ENCODE results near the gene COPG2. TPM values are rescaled to one million over a fixed set of nuclear protein-coding genes. Genes with fewer than 3 reads are reported as not detected.
"Not testable (repeated sequence)": the region's sequence is repeated elsewhere in the genome, so short reads cannot be mapped to it uniquely, and the experiment has no call there.

Gene COPG2
- total RNA-seq, 2 donors from 2014 or later, result 74.3 to 76.3 TPM

DNA sequence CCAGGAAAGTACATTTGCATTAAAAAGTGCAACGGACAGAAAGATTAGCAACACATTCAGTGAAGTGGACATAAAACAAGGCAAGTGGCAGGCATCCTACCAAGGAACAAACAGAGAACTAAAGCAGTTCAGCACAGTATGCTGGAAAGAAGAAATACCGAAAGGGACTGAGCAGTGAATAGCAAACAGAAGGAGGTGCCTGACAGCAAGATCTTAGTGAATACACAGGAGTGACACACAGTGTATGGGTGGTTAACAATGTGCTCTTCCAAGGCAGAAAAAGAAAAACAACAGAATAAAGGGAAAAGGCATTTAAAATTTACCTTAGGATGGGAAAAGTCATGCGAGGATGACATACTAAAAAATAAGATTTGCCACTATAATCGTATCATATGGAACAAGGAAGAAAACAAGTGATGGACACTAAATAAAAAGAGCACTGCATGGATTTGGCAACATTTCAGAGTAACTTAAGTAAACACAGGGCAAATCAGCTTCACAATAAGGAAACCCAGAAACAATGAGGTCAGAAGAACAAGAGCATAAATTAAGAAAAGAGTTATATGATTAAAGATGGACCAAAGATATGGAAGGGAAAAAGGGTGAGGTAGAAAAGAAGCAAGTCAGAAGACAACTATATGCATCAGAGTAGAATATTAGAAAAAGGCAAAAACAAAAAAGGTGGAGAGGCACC, 147.1 kb downstream of the COPG2 start:
- H3K4me3 Mint-ChIP-seq, result no peak overlapping the region
- Histone ChIP-seq H3K9ac (ENCODE audit: extremely low read depth, low read length, poor library complexity, severe bottlenecking) (no peak overlapping the region), H3K4me3 (ENCODE audit: low read length) (no peak overlapping the region), H3K4me1 (ENCODE audit: control insufficient read depth, insufficient read depth, low read length) (no peaks in the 10 kb centered on the region), H3K9me3 (ENCODE audit: control insufficient read depth, low read length) (no peaks in the 10 kb centered on the region), H3K27ac (ENCODE audit: low read depth, low read length) (no peak overlapping the region), H3K27me3 (ENCODE audit: control insufficient read depth, insufficient read depth, low read length, poor library complexity, severe bottlenecking) (no peaks in the 10 kb centered on the region), H3K36me3 (ENCODE audit: control insufficient read depth, insufficient read depth, low read length) (peaks cover under 1% of the 10 kb centered on the region)
- WGBS, 2 experiments (ENCODE audit: insufficient coverage in 1 of 2, insufficient read length in 1 of 2), result 93 to 98% methylated on average over 4 of the region's 4 CpGs
- no peak overlapping the region for H3K27ac Mint-ChIP-seq
- H3K9me3 Mint-ChIP-seq, result no peaks in the 10 kb centered on the region
- no peak for DNase-seq
- H3K27me3 Mint-ChIP-seq (ENCODE audit: insufficient read depth), result no peaks in the 10 kb centered on the region
- H3K4me1 Mint-ChIP-seq, result no peaks in the 10 kb centered on the region
- H3K36me3 Mint-ChIP-seq (ENCODE audit: low read depth), result no peaks in the 10 kb centered on the region
- TF ChIP-seq, protein P1, sequence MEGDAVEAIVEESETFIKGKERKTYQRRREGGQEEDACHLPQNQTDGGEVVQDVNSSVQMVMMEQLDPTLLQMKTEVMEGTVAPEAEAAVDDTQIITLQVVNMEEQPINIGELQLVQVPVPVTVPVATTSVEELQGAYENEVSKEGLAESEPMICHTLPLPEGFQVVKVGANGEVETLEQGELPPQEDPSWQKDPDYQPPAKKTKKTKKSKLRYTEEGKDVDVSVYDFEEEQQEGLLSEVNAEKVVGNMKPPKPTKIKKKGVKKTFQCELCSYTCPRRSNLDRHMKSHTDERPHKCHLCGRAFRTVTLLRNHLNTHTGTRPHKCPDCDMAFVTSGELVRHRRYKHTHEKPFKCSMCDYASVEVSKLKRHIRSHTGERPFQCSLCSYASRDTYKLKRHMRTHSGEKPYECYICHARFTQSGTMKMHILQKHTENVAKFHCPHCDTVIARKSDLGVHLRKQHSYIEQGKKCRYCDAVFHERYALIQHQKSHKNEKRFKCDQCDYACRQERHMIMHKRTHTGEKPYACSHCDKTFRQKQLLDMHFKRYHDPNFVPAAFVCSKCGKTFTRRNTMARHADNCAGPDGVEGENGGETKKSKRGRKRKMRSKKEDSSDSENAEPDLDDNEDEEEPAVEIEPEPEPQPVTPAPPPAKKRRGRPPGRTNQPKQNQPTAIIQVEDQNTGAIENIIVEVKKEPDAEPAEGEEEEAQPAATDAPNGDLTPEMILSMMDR (conservative IDR thresholded peaks at IDR 0.05), result no peak

DNA sequence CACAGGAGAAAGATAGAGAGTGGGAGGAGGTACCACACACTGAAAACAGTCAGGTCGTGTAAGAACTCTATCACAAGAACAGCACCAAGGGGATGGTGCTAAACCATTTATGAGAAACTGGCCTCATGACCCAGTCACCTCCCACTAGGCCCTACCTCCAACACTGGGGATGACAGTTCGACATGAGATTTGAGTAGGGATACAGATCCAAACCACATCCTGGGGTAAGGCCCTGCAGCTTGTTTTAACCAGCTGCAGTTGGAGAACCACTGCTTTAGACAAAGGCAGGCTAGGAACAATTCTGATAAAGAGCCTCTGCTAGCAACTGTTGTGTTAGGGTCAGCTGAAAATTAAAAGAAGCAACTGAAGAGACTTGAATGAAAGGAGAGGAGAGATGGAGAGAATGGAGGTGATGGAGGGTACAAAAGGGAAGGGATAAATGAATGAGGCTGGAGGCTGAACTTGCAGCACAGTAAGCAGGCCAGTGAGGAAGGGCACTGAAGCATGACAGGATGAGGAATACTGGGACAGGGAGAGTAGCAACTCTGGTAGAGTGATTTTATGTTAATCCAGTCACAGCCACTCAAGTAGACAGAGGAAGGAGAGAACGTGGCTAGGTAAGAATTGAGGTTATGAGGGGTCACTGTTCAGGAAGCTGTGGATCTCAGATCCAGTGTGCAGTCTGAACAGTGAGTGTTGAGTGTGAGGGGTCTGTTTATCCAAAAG, 153.1 kb downstream of the COPG2 start:
- H3K4me1 Mint-ChIP-seq, result no peaks in the 10 kb centered on the region
- peaks cover 9% of the 10 kb centered on the region for H3K36me3 ChIP-seq (ENCODE audit: control insufficient read depth, insufficient read depth, low read length)
- DNase-seq, result peak; percentile 22
- no peak overlapping the region for H3K4me3 ChIP-seq (ENCODE audit: low read length)
- H3K27ac ChIP-seq (ENCODE audit: low read depth, low read length), result no peak overlapping the region
- peaks cover 2% of the 10 kb centered on the region for H3K36me3 Mint-ChIP-seq (ENCODE audit: low read depth)
- no peaks in the 10 kb centered on the region for H3K9me3 ChIP-seq (ENCODE audit: control insufficient read depth, low read length)
- no peaks in the 10 kb centered on the region for H3K4me1 ChIP-seq (ENCODE audit: control insufficient read depth, insufficient read depth, low read length)
- no peak overlapping the region for H3K9ac ChIP-seq (ENCODE audit: extremely low read depth, low read length, poor library complexity, severe bottlenecking)
- H3K27me3 Mint-ChIP-seq (ENCODE audit: insufficient read depth), result no peaks in the 10 kb centered on the region
- TF ChIP-seq, protein P1 (conservative IDR thresholded peaks at IDR 0.05), result no peak
- no peak overlapping the region for H3K4me3 Mint-ChIP-seq
- WGBS, 2 experiments (ENCODE audit: insufficient coverage in 1 of 2, insufficient read length in 1 of 2), result 67 to 82% methylated on average over 2 to 3 of the region's 3 CpGs
- H3K9me3 Mint-ChIP-seq, result no peaks in the 10 kb centered on the region
- H3K27me3 ChIP-seq (ENCODE audit: control insufficient read depth, insufficient read depth, low read length, poor library complexity, severe bottlenecking), result no peaks in the 10 kb centered on the region
- H3K27ac Mint-ChIP-seq, result no peak overlapping the region

DNA sequence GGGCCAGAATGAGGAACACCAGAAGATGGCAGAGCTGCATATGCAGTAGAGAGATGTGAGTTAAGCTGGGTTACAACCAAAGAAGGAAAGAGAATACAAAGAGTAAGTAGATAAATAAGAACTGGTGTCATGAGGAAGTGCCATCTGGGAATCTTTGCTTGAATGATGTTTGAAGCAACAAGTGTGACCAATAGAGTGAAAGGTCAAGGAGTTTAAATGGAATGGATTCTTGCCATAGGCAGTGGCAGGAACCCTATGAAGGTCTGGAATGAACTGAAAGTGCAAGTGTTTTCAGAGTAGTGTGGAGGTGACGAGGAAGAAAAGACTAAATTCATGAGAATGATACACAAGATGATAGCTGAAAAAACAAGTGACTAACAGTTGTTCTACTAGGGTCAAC, 155.1 kb downstream of the COPG2 start:
- Mint-ChIP-seq H3K27ac (no peak overlapping the region), H3K4me1 (no peaks in the 10 kb centered on the region), H3K36me3 (ENCODE audit: low read depth) (peaks cover 5% of the 10 kb centered on the region), H3K27me3 (ENCODE audit: insufficient read depth) (no peaks in the 10 kb centered on the region), H3K4me3 (no peak overlapping the region), H3K9me3 (no peaks in the 10 kb centered on the region)
- H3K4me1 ChIP-seq (ENCODE audit: control insufficient read depth, insufficient read depth, low read length), result no peaks in the 10 kb centered on the region
- H3K4me3 ChIP-seq (ENCODE audit: low read length), result no peak overlapping the region
- no peaks in the 10 kb centered on the region for H3K27me3 ChIP-seq (ENCODE audit: control insufficient read depth, insufficient read depth, low read length, poor library complexity, severe bottlenecking)
- H3K9me3 ChIP-seq (ENCODE audit: control insufficient read depth, low read length), result no peaks in the 10 kb centered on the region
- 89 to 100% methylated on average over 1 of the region's 1 CpG for WGBS, 2 experiments (ENCODE audit: insufficient coverage in 1 of 2, insufficient read length in 1 of 2)
- peak; percentile 2 for DNase-seq
- no peak overlapping the region for H3K27ac ChIP-seq (ENCODE audit: low read depth, low read length)
- TF ChIP-seq, protein P1 (conservative IDR thresholded peaks at IDR 0.05), result no peak
- no peak overlapping the region for H3K9ac ChIP-seq (ENCODE audit: extremely low read depth, low read length, poor library complexity, severe bottlenecking)
- peaks cover 11% of the 10 kb centered on the region for H3K36me3 ChIP-seq (ENCODE audit: control insufficient read depth, insufficient read depth, low read length)

DNA sequence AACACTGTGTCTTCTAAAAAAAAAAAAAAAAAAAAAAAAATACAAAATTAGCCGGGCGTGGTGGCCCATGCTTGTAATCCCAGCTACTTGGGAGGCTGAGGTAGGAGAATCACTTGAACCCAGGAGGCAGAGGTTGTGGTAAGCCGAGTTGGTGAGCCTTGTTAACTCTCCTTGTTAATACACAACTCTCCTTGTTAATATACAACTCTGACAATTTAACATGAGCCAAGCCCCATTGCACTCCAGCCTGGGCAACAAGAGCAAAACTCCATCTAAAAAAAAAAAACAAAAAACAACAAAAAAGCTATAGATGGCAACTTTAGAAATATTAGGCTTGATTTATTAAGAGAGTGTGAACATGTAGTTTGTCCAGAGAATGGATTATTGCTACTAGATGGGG, 156.5 kb downstream of the COPG2 start:
- H3K4me1 Mint-ChIP-seq; H3K27me3 ChIP-seq (ENCODE audit: control insufficient read depth, insufficient read depth, low read length, poor library complexity, severe bottlenecking); H3K4me3 Mint-ChIP-seq; H3K4me1 ChIP-seq (ENCODE audit: control insufficient read depth, insufficient read depth, low read length); H3K9me3 Mint-ChIP-seq; H3K27me3 Mint-ChIP-seq (ENCODE audit: insufficient read depth); H3K27ac Mint-ChIP-seq; H3K9ac ChIP-seq (ENCODE audit: extremely low read depth, low read length, poor library complexity, severe bottlenecking); H3K27ac ChIP-seq (ENCODE audit: low read depth, low read length); H3K9me3 ChIP-seq (ENCODE audit: control insufficient read depth, low read length); H3K4me3 ChIP-seq (ENCODE audit: low read length): not testable (repeated sequence)
- peaks cover 18% of the 10 kb centered on the region for H3K36me3 ChIP-seq (ENCODE audit: control insufficient read depth, insufficient read depth, low read length)
- H3K36me3 Mint-ChIP-seq (ENCODE audit: low read depth), result peaks cover 17% of the 10 kb centered on the region
- peak; percentile 4 for DNase-seq
- 100% methylated on average over 3 of the region's 3 CpGs; no CpG with 5 or more reads in 1 of the 2 experiments for WGBS, 2 experiments (ENCODE audit: insufficient coverage in 1 of 2, insufficient read length in 1 of 2)

Data from endodermal cell (in vitro differentiated cells).